Urinary bladder (tissue), 4 donors: ENCODE data around the gene TBC1D4. TPM values are rescaled to one million over a fixed set of nuclear protein-coding genes. Genes with fewer than 3 reads are reported as not detected.

ENCODE experiments used
- DNase-seq: peaks from one replicate; pipeline ENCODE4 v3.0.0-alpha.2; 2015; ENCODE audit errors: extremely low spot score
- H3K27ac ChIP-seq: one replicate; pipeline ENCODE4 v1.5.1; 2013; ENCODE audit warnings: low read depth, mild to moderate bottlenecking, moderate library complexity
- H3K36me3 ChIP-seq: one replicate; pipeline ENCODE4 v1.6.1; 2013; ENCODE audit warnings: mild to moderate bottlenecking, moderate library complexity; ENCODE audit not compliant: insufficient read depth
- H3K4me1 ChIP-seq: one replicate; pipeline ENCODE4 v1.6.1; 2013; ENCODE audit warnings: mild to moderate bottlenecking, moderate library complexity; ENCODE audit not compliant: insufficient read depth
- H3K4me3 ChIP-seq: one replicate; pipeline ENCODE4 v1.5.1; 2013; ENCODE audit warnings: low read depth, low read length
- WGBS: extraction: QIAGEN DNeasy Blood & Tissue Kit; methylation state at CpG from one replicate; pipeline ENCODE4 v1.1.7; 2013; 5-methylcytosine and 5-hydroxymethylcytosine counted together
- polyA plus RNA-seq: library from polyadenylated mRNA; stranded (reverse); fragments of 200-250 nt; gene quantifications from one replicate; pipeline ENCODE4 v1.2.3, GENCODE V29; 2013
- total RNA-seq: library from RNA; depleted of rRNA; stranded (reverse); fragments of >200 nt; gene quantifications from one replicate; pipeline ENCODE4 v1.2.3, GENCODE V29; 2014
- donor health status: healthy with polysubstance abuse.
- donor health status: healthy.

The TBC1D4 gene, protein sequence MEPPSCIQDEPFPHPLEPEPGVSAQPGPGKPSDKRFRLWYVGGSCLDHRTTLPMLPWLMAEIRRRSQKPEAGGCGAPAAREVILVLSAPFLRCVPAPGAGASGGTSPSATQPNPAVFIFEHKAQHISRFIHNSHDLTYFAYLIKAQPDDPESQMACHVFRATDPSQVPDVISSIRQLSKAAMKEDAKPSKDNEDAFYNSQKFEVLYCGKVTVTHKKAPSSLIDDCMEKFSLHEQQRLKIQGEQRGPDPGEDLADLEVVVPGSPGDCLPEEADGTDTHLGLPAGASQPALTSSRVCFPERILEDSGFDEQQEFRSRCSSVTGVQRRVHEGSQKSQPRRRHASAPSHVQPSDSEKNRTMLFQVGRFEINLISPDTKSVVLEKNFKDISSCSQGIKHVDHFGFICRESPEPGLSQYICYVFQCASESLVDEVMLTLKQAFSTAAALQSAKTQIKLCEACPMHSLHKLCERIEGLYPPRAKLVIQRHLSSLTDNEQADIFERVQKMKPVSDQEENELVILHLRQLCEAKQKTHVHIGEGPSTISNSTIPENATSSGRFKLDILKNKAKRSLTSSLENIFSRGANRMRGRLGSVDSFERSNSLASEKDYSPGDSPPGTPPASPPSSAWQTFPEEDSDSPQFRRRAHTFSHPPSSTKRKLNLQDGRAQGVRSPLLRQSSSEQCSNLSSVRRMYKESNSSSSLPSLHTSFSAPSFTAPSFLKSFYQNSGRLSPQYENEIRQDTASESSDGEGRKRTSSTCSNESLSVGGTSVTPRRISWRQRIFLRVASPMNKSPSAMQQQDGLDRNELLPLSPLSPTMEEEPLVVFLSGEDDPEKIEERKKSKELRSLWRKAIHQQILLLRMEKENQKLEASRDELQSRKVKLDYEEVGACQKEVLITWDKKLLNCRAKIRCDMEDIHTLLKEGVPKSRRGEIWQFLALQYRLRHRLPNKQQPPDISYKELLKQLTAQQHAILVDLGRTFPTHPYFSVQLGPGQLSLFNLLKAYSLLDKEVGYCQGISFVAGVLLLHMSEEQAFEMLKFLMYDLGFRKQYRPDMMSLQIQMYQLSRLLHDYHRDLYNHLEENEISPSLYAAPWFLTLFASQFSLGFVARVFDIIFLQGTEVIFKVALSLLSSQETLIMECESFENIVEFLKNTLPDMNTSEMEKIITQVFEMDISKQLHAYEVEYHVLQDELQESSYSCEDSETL (N-terminal part only)
- total RNA-seq (28.7 TPM), polyA plus RNA-seq (5.4 TPM)

DNA sequence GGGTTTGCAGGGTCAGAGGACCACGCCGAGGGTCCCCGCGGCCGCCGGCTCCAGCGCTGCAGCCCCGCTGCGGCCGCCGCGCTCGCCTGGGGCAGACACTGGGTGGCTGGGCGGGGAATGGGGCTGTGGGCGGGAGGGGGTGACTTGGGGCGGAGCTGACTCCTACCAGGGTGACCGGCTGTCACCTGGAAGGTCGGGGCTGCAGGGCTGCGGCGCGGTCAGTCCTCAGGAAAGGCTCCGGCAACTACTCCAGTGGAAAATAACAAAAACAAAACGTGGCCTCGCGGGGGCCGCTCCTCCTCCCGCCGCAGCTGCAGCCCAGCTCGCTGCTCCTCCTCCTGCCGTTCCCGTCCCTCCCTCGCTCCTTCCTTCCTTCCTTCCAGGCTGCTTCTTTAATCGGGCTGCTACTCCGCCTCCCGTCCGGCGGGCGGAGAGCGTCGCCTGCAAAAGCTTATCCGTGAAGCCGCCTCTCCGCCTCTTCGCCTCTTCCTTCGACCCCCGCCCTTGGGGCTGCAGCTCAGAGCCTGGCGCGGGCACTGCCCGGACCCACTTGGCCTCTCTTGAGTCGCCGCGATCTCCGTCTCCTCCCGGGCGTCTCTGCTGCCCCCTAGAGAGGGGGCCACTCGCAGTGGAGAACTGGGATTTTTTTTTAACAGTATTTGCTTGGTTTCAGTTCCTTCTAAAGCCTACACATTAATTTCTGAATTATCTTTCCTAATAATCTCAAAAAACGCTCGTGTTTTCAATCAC lies at the start of gene TBC1D4:
Gene TBC1D4, minus strand, starts transcription at position 100 of the 750 bp plus-strand sequence. CDS start 402 bp downstream, outside the sequence.
- H3K27ac ChIP-seq: no peak within 1 kb of the TSS
- H3K36me3 ChIP-seq: no peaks in the 10 kb centered on the region
- under 1% methylated on average over 58 of the region's 58 CpGs for WGBS

DNA sequence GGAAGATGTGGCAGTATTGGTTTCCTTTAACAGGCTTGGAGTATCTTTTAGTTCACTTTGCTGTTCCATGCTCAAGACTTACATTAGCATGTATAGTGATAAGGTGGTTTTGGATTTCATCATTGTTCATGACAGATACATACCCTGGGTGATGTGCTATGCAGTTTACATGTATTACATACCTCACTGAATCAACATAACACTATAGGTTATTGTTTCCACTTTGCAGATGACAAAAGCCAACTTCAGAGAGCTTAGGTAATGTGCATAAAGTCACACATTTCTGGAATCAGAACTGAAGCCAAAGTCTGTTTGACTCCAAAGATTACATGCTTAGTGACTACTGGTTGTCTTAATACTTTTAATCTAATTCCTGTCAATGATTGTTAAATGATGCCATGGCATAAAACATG lies 48.6 kb upstream of the TBC1D4 start:
- Histone ChIP-seq H3K27ac (no peak overlapping the region), H3K36me3 (no peaks in the 10 kb centered on the region), H3K4me3 (no peak overlapping the region), H3K4me1 (no peaks in the 10 kb centered on the region)
- DNase-seq: no peak

More for the DNA sequence above, at the start of gene TBC1D4:
- H3K4me3 ChIP-seq: peak within 1 kb of the TSS; percentile 90
- DNase-seq: peak; percentile 68
- no peaks in the 10 kb centered on the region for H3K4me1 ChIP-seq

DNA sequence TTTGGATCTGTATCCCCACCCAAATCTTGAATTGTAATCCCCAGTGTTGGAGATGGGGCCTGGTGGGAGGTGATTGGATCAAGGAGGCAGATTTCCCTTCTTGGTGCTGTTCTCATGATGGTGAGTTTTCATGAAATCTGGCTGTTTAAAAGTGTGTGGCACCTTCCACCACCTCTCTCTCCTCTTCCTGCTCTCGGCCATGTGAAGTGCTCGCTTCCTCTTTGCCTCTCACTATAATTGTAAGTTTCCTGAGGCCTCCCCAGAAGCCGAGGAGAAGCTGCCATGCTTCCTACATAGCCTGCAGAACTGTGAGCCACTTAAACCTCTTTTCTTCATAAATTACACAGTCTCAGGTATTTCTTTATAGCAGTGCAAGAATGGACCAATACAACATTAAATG lies 40.0 kb upstream of the TBC1D4 start:
- no peak overlapping the region for H3K27ac ChIP-seq
- WGBS: 93% methylated on average over 3 of the region's 3 CpGs
- H3K4me3 ChIP-seq: no peak overlapping the region
- no peaks in the 10 kb centered on the region for H3K4me1 ChIP-seq
- H3K36me3 ChIP-seq: no peaks in the 10 kb centered on the region
- DNase-seq: no peak

DNA sequence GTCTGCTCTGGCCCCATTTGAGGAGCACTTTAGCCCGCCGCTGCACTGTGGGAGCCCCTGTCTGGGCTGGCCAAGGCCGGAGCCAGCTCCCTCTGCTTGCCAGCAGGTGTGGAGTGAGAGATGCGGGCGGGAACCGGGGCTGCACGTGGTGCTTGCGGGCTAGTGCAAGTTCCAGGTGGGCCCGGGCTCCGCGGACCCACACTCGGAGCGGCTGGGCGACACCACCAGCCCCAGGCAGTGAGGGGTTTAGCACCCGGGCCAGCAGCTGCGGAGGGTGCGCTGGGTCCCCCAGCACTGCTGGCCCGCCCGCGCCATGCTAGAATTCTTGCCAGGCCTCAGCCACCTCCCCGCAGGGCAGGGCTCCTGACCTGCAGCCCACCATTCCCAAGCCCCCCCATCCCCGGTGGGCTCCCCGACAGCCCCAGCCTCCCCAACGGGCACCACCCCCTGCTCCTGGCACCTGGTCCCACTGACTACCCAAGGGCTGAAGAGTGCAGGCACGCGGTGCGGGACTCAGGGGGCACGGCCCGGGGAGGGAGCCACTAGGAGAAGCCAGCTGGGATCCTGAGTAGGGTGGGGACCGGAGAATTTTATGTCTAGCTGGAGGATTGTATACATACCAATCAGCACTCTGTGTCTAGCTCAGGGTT lies 36.6 kb upstream of the TBC1D4 start:
- DNase-seq: no peak
- 95% methylated on average over 30 of the region's 30 CpGs for WGBS
- Histone ChIP-seq H3K4me1 (no peaks in the 10 kb centered on the region), H3K27ac (no peak overlapping the region), H3K4me3 (no peak overlapping the region), H3K36me3 (no peaks in the 10 kb centered on the region)

DNA sequence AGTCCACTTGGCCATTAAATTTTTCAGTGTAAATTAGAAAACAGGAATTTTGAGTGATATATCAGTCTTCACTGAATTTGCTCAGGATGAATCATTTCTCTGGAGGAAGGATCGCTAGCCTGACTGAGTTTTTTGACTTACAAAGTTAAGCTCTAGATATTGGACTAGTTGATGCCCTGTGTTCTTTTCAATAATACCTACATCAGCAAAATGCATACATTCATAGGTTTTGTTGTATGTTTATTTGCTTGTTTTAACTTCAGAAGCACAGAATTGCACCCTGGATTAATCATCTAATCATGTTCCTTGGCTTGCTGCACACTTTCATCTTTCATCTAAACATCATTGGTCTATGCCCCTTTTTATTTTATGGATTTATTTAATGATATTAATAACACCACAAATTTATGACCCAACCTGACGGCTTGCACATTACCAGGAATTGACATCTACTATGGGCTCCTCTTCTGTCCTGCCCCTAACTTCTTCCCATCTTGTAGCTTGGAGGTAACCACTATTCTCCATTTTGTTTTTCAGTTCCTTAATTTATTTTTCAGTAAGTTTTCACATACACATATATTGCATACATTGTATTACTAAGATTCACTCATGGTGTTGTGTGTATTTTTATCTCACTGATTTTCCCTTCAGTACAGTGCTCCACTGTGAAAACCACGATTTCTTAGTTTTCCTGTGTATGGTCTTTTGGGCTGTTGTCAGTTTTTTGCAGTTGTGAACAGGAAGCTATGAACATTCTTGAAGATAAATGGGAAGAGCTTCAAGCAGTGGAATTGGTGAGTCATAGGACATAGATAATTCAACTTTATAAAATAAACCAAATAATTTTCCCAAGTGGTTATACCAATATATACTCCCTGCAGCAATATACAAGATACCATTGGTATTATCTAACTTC lies 32.4 kb upstream of the TBC1D4 start:
- Histone ChIP-seq H3K4me3 (no peak overlapping the region), H3K36me3 (no peaks in the 10 kb centered on the region), H3K4me1 (no peaks in the 10 kb centered on the region), H3K27ac (no peak overlapping the region)
- DNase-seq: no peak
- WGBS: 82% methylated on average over 3 of the region's 3 CpGs

DNA sequence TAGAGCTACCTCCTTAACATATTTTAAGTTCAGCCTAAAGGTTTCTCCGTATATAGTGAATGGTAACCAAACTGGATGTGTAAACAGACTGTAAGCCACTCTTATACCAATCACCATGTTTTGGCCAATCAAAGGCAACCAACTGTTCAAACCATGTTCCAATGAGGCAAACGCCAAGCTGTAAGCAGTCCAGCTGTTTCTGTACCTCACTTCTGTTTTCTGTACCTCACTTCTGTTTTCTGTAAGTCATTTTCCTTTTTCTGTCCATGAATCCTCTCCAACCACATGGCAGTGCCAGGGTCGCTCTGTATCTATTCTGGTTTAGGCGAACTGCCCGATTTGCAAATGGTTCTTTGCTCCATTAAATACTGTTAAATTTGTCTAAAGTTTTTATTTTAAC lies 31.3 kb upstream of the TBC1D4 start:
- WGBS: 90% methylated on average over 5 of the region's 5 CpGs
- Histone ChIP-seq H3K27ac (no peak overlapping the region), H3K4me1 (no peaks in the 10 kb centered on the region), H3K4me3 (no peak overlapping the region), H3K36me3 (no peaks in the 10 kb centered on the region)
- DNase-seq: no peak

DNA sequence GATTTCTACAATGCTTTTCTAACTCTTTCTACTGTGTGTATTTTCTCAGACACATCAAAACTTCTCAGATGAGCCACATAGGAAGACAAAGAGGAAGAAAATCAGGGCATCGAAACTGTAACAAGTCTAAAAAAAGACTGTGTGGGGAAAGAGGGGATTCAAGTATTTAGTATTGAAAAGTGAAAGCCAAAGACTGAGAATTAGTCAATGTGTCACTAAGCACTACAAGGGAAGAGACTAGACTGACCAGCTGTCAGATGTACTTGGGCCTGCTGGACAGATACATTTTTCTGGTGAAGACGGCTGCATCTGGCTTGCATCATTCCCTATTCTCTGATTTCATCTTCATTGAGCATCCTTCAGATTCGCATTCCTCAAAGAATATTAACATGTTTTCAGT lies 30.3 kb upstream of the TBC1D4 start:
- 75% methylated on average over 3 of the region's 3 CpGs for WGBS
- H3K36me3 ChIP-seq: no peaks in the 10 kb centered on the region
- no peak for DNase-seq

DNA sequence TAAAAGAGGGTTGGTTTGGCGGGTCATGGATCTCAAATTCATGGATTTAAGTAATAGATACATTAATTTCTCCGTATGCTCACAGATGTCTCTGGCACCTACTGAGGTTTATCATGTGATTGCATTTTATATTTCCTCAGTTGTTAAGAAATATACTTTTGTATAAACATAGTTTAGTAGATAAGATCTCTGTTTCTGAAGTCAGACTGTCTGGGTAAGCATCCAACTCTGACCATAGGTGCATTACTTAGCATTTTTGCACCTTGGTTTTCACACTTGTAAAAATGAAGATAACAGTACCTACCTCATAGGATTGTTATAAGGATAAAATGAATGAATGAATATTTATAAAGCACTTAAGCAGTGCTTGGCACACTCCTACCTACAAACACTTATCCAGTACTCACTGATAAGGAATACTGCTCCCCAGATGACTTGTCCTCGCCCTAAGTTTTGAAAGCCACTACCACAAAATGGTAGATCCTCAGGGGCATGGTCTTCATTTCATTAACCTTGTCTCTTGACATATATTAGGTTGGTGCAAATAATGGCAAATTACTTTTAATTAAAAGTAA lies 29.2 kb upstream of the TBC1D4 start:
- Histone ChIP-seq H3K27ac (no peak overlapping the region), H3K4me1 (no peaks in the 10 kb centered on the region), H3K36me3 (no peaks in the 10 kb centered on the region), H3K4me3 (no peak overlapping the region)
- no peak for DNase-seq
- WGBS: 60% methylated on average over 3 of the region's 3 CpGs

More for the DNA sequence above, 30.3 kb upstream of the TBC1D4 start:
- H3K4me3 ChIP-seq: no peak overlapping the region
- H3K27ac ChIP-seq: no peak overlapping the region
- no peaks in the 10 kb centered on the region for H3K4me1 ChIP-seq

DNA sequence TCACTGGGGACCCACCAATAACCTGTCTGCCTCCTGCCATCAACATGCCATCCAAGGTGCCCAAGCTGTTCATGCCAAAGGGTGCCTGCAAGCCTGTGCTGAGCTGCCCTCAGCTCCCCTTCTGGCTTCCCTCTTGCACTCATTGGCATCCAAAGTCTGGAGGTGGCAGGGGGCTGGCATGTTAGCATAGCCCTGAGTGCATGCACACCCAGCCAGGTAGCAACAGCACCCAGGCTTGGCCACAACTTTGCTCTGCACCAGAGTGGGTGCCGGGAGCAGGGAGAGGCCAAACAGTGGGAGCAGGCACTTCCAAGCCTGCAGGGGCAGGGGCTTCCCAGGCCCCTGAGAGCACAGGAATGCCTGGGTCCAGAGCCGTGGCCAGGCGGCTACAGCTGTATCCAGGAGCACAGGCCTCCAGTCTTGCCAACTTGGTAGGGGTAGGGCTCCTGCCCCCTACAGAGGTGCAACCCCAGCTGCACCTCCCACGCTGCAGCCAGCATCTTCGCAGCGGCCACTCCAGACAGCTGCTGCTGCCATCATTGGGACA lies 26.1 kb upstream of the TBC1D4 start:
- no peak overlapping the region for H3K27ac ChIP-seq
- DNase-seq: no peak
- no peaks in the 10 kb centered on the region for H3K36me3 ChIP-seq
- WGBS: 90% methylated on average over 6 of the region's 6 CpGs
- no peaks in the 10 kb centered on the region for H3K4me1 ChIP-seq
- no peak overlapping the region for H3K4me3 ChIP-seq

DNA sequence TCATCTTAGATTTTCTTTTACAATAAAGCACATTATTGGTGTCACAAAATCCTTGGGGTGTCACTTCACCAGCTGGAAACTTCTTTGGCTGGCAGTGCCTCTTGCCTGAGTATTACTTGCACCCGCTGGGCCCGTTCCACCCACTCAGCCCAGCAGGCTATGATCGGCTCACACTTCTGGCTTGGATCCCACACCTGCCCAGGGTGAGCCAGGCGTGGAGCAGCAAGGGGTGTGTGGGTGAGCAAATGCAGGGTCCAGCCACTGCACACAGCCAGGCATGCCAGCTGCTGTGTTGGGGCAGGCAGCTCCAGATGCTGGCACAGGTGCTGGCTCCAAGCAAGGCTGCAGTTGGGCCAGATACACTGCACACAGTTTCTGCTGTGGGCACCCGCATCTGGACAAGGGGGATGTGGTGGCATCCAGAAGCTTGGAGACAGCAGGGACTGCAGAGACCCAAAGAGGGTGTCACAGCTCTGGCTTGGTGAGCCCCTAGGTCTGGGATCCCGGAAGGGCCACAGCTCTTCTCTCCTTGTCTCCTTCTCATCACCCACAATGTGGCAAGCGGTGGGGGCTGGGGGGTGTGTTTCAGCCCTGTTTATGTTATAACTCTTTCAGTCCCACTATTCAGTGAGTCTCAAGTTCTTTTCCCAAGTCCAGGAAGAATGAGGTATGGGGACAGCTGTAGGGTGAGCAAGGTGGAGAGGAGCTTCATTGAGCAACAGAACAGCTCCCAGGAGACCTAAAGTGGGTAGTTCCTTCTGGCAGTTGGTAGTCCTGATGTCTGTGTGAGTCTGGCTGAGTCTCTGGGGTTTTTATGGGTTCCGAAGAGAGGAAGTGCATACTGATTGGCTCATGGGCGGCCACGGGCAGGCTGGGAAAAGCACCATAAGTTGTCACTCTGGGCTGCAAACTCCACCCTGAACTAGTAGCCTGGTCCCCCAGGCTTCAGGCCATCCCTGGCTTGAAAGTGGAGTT lies 25.3 kb upstream of the TBC1D4 start:
- DNase-seq: no peak
- 89% methylated on average over 10 of the region's 10 CpGs for WGBS
- H3K36me3 ChIP-seq: no peaks in the 10 kb centered on the region
- no peak overlapping the region for H3K27ac ChIP-seq
- no peak overlapping the region for H3K4me3 ChIP-seq
- H3K4me1 ChIP-seq: no peaks in the 10 kb centered on the region
